KMS-11 (cell line): ENCODE data around the gene SERPINI2.

Experiments used
- H2AFZ ChIP-seq: fragments of 200-600 bp; sonication (generic); 2 replicates; pipeline ENCODE4 v1.6.1; 2016; ENCODE audit warnings: antibody characterized with exemption, mixed run types, low read depth
- H3K27ac ChIP-seq: fragments of 200-600 bp; sonication (generic); 2 replicates; pipeline ENCODE4 v1.6.1; 2016; ENCODE audit warnings: mild to moderate bottlenecking, mixed run types
- H3K27me3 ChIP-seq: fragments of 200-600 bp; sonication (generic); 2 replicates; pipeline ENCODE4 v1.6.1; 2017; ENCODE audit warnings: mild to moderate bottlenecking, low read depth, mixed run types, moderate library complexity; ENCODE audit not compliant: insufficient read depth
- H3K36me3 ChIP-seq: fragments of 200-600 bp; sonication (generic); 2 replicates; pipeline ENCODE4 v1.6.1; 2017; ENCODE audit warnings: mild to moderate bottlenecking, mixed run types; ENCODE audit not compliant: insufficient read depth
- H3K4me1 ChIP-seq: fragments of 200-600 bp; sonication (generic); 2 replicates; pipeline ENCODE4 v1.6.1; 2016; ENCODE audit warnings: mild to moderate bottlenecking, low read depth, mixed run types; ENCODE audit not compliant: poor library complexity, severe bottlenecking
- H3K4me2 ChIP-seq: fragments of 200-600 bp; sonication (generic); 2 replicates; pipeline ENCODE4 v1.7.0; 2016; ENCODE audit warnings: mild to moderate bottlenecking, mixed run types
- H3K4me3 ChIP-seq: fragments of 200-600 bp; sonication (generic); IDR thresholded peaks from 2 replicates; pipeline ENCODE4 v1.6.1; 2017; ENCODE audit warnings: low read depth, low read length, mixed read lengths; ENCODE audit not compliant: insufficient read depth
- H3K79me2 ChIP-seq: fragments of 200-600 bp; sonication (generic); 2 replicates; pipeline ENCODE4 v1.6.1; 2016; ENCODE audit warnings: low read depth, mixed run types; ENCODE audit not compliant: insufficient read depth
- H3K9ac ChIP-seq: fragments of 200-600 bp; sonication (generic); 2 replicates; pipeline ENCODE4 v1.6.1; 2016; ENCODE audit warnings: mild to moderate bottlenecking, mixed run types
- H4K20me1 ChIP-seq: fragments of 200-600 bp; sonication (generic); 2 replicates; pipeline ENCODE4 v1.6.1; 2016; ENCODE audit warnings: mild to moderate bottlenecking, mixed run types; ENCODE audit not compliant: insufficient read depth
- CTCF ChIP-seq: fragments of 200-600 bp; sonication (generic); conservative IDR thresholded peaks from 2 replicates; pipeline ENCODE4 v1.6.1; 2017; ENCODE audit warnings: low read depth, mild to moderate bottlenecking, antibody characterized with exemption, low read length, moderate library complexity, mixed read lengths

The SERPINI2 gene

GRCh38 chr3:167450675-167451074 lies 23.2 kb downstream of the SERPINI2 start:
- H3K27ac ChIP-seq, result no peak overlapping the region
- H3K4me2 ChIP-seq, result no peak overlapping the region
- H3K27me3 ChIP-seq, result no peaks in the 10 kb centered on the region
- no peak overlapping the region for H2AFZ ChIP-seq
- H4K20me1 ChIP-seq, result no peaks in the 10 kb centered on the region
- TF ChIP-seq CTCF, result no peak
- H3K4me1 ChIP-seq, result no peaks in the 10 kb centered on the region
- no peak overlapping the region for H3K4me3 ChIP-seq
- H3K79me2 ChIP-seq, result no peaks in the 10 kb centered on the region
- no peaks in the 10 kb centered on the region for H3K36me3 ChIP-seq
- H3K9ac ChIP-seq, result no peak overlapping the region

GRCh38 chr3:167450195-167450594 lies 23.6 kb downstream of the SERPINI2 start:
- Histone ChIP-seq H3K27me3 (no peaks in the 10 kb centered on the region), H4K20me1 (no peaks in the 10 kb centered on the region), H3K9ac (no peak overlapping the region), H3K4me3 (no peak overlapping the region), H3K27ac (no peak overlapping the region), H3K4me1 (no peaks in the 10 kb centered on the region), H3K4me2 (no peak overlapping the region), H3K36me3 (no peaks in the 10 kb centered on the region), H2AFZ (no peak overlapping the region), H3K79me2 (no peaks in the 10 kb centered on the region)
- TF ChIP-seq CTCF, result no peak

GRCh38 chr3:167445491-167445890 lies 28.4 kb downstream of the SERPINI2 start:
- no peak for TF ChIP-seq CTCF
- Histone ChIP-seq H3K9ac (no peak overlapping the region), H3K36me3 (no peaks in the 10 kb centered on the region), H3K27me3 (no peaks in the 10 kb centered on the region), H4K20me1 (no peaks in the 10 kb centered on the region), H3K4me3 (no peak overlapping the region), H3K27ac (no peak overlapping the region), H3K79me2 (no peaks in the 10 kb centered on the region), H3K4me2 (no peak overlapping the region), H2AFZ (no peak overlapping the region), H3K4me1 (no peaks in the 10 kb centered on the region)

GRCh38 chr3:167441256-167441655 lies 32.6 kb downstream of the SERPINI2 start:
- no peak overlapping the region for H2AFZ ChIP-seq
- TF ChIP-seq CTCF, result no peak
- no peaks in the 10 kb centered on the region for H3K36me3 ChIP-seq
- H3K27me3 ChIP-seq, result no peaks in the 10 kb centered on the region
- H3K79me2 ChIP-seq, result no peaks in the 10 kb centered on the region
- H3K27ac ChIP-seq, result no peak overlapping the region
- H3K4me1 ChIP-seq, result no peaks in the 10 kb centered on the region
- no peak overlapping the region for H3K9ac ChIP-seq
- H3K4me3 ChIP-seq, result no peak overlapping the region
- no peak overlapping the region for H3K4me2 ChIP-seq
- no peaks in the 10 kb centered on the region for H4K20me1 ChIP-seq
